GM13976 (cell line): ENCODE results near the gene CCNB3.
"Not testable (repeated sequence)": the region's sequence is repeated elsewhere in the genome, so short reads cannot be mapped to it uniquely, and the experiment has no call there.

Source experiments
- DNase-seq: peaks from one replicate; pipeline ENCODE4 v3.0.0; 2012; ENCODE audit warnings: low spot score
- in situ Hi-C: fragments of 300-500 bp; cut with MboI; formaldehyde crosslinking; loops from one replicate; pipeline ENCODE4 v1.12.0; 2022; ENCODE audit warnings: low sequenced_read_pairs, mixed read lengths, inconsistent platforms; ENCODE audit not compliant: unreplicated experiment
- TF ChIP-seq, protein P1 (sequence below): IDR thresholded peaks from 2 replicates; pipeline ENCODE4 v1.5.1; 2012; ENCODE audit warnings: borderline replicate concordance, mild to moderate bottlenecking; ENCODE audit not compliant: insufficient read depth; ENCODE audit errors: extremely low read depth, missing control alignments, control extremely low read depth

CCNB3 gene

DNA sequence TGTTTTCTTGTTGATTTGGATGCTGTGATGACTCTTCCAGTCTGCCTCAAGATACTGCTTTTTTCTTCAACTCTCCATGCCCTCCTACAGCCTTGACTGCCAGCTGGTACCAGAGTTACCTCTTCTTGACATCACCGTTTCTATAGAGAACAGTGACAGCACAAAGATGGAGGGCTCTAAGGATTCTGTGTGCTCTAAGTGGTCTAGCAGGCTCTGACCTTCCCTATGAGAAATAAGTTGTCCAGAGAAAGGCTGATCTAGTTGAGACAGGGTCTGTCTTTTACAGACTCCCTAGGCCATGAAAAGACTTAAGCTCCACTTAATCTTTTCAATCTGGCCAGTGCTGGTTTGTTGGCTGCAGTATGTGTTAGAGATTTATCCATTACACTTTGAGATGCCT lies 3.7 kb upstream of the CCNB3 start, which contains the start of gene AKAP4:
TSS of gene AKAP4 (minus strand) at position 101 of the 400 bp plus-strand sequence. CDS start 118 bp downstream, outside the sequence.
- DNase-seq, result no peak
- in situ Hi-C loops, result no loop called here
- TF ChIP-seq, protein P1, sequence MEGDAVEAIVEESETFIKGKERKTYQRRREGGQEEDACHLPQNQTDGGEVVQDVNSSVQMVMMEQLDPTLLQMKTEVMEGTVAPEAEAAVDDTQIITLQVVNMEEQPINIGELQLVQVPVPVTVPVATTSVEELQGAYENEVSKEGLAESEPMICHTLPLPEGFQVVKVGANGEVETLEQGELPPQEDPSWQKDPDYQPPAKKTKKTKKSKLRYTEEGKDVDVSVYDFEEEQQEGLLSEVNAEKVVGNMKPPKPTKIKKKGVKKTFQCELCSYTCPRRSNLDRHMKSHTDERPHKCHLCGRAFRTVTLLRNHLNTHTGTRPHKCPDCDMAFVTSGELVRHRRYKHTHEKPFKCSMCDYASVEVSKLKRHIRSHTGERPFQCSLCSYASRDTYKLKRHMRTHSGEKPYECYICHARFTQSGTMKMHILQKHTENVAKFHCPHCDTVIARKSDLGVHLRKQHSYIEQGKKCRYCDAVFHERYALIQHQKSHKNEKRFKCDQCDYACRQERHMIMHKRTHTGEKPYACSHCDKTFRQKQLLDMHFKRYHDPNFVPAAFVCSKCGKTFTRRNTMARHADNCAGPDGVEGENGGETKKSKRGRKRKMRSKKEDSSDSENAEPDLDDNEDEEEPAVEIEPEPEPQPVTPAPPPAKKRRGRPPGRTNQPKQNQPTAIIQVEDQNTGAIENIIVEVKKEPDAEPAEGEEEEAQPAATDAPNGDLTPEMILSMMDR, result no peak

DNA sequence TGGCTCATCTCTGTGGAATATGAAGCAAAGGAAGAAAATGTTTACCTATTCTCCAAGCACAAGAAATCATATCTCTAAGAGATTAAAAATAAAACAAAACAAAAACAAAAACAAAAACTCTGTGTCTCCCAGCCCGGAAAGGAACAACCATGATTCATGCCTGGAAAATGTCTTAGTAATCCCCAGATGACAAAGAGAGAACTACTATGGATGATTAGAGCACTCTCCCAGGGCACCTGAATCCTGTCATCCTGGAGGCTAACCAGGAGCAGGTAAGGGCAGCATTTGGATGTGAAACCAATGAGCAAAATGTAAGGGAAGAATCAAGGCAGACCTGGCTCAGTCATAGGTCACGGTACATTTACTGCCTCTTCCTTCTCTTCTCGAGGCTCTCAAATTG lies 2.0 kb upstream of the CCNB3 start:
- no peak for DNase-seq
- TF ChIP-seq, protein P1, result no peak
- in situ Hi-C loops, result no loop called here

DNA sequence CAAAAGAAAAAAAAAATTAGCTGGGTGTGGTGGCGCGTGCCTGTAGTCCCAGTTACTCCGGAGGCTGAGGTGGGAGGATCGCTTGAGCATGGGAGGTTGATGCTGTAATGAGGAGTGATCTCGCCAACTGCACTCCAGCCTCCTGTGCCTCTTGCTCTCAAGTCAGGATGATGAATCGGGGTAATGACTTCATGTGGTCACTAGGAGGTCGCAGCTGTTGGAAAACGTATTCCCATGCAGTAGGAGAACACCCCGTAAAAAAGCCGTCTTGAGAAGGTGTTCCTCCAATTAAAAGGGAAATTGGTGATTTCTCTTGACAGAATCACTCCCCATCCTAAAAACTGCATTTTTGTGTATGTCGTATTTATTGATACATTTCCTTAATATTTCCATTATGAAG lies 2.2 kb downstream of the CCNB3 start:
- in situ Hi-C loops, result no loop called here
- DNase-seq, result no peak
- TF ChIP-seq, protein P1, result no peak

DNA sequence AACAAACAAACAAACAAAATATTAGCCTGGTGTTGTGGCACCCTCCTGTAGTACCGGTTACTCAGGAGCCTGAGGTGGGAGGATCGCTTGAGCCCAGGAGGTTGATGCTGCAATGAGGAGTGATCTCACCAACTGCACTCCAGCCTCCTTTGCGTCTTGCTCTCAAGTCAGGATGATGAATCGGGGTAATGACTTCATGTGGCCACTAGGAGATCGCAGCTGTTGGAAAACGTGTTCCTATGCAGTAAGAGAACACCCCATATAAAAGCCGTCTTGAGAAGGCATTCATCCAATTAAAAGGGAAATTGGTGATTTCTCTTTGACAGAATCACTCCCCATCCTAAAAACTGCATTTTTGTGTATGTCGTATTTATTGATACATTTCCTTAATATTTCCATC lies 6.9 kb downstream of the CCNB3 start:
- TF ChIP-seq, protein P1, result no peak
- no peak for DNase-seq
- in situ Hi-C loops, result no loop called here

DNA sequence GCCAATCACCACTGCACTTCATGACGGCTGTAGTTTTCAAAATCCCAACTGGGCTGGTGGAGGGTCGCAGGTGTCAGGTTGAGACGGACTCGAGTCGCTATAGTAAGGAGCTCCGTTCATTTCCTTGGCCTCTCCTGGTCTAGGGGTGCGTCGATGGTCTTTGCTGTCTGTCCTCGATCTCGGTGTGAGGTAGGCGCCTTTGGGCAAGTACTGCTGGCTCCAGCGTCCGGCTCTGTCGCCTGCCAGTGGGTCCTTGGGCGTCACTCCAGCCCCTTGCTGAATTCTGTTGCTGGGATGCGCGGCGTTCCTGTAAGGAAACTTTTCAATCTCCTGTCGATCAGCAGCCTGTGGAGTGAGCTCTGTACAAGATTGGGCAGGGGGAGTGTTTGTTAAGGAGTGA lies 76.7 kb downstream of the CCNB3 start:
- in situ Hi-C loops, result no loop called here
- DNase-seq, result no peak
- TF ChIP-seq, protein P1, result no peak

DNA sequence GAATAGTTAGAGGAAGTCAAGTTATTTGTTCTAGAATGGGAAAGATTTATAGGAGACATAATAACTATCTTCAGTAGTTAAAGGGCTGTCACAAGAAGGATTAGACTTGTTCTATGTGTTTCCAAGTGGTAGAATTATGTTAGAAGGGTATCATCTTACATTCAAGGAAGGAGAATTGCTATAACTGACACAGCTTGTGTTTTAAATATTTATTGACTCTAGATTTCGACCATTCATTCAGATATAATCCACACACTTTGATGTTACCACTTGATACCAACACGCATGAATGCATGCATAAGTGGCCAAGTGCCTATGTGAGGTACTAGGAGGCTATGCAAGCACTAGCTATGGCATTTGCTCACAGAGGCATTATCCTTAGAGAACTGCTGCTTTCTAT lies 122.7 kb downstream of the CCNB3 start:
- in situ Hi-C loops, result no loop called here

DNA sequence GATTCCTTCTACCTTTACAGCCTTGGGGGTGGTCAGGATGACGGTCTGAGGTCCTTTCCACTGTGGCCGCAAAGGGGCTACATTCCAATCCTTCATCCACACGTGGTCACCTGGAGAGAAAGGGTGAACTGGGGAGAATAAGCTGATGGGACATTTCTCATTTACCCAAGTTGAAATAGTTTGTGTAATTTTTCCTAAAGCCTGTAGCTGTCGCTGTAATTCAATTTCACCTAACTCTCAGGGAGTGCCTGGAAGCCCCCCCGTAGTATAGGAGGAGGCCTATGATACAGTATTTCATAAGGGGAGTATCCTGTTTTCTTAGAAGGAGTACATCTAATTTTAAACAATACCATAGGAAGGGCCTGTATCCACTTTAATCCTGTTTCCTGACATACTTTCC lies 128.1 kb downstream of the CCNB3 start:
- DNase-seq, in situ Hi-C loops: not testable (repeated sequence)

More for the DNA sequence above, 122.7 kb downstream of the CCNB3 start:
- TF ChIP-seq, protein P1, result no peak
- DNase-seq, result no peak
